Neural progenitor cell (in vitro differentiated cells): ENCODE results near the gene TMCC1.

ENCODE experiments used
- EZH2 ChIP-seq: fragments of 200-600 bp; sonication (generic); IDR thresholded peaks from 2 replicates; pipeline ENCODE4 v1.6.1; 2017; ENCODE audit warnings: antibody characterized with exemption, mild to moderate bottlenecking, moderate library complexity
- TF ChIP-seq, protein P1 (sequence below): fragments of 200-600 bp; sonication (generic); IDR thresholded peaks from 2 replicates; pipeline ENCODE4 v1.5.1; 2017; ENCODE audit warnings: antibody characterized with exemption, mild to moderate bottlenecking

DNA sequence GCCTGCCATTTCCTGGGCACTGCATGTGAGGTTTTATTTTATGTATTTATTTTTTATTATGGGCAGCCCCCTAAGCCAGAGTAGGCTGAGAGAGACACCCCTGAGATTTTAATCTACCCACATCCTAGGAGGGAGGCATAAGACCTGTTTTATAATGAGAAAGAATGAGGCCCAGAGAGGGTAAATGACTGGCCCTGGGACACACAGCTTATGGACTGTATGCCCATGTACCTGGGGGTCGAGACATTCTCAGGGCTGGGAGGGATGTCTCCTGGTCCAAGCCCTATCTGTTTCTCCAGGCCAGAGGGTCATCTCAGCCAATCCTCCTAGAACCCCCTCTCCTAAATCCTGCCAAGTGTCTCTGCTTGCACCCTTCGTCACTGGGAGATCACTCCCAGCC, 293.2 kb downstream of the TMCC1 start:
- TF ChIP-seq, protein P1, sequence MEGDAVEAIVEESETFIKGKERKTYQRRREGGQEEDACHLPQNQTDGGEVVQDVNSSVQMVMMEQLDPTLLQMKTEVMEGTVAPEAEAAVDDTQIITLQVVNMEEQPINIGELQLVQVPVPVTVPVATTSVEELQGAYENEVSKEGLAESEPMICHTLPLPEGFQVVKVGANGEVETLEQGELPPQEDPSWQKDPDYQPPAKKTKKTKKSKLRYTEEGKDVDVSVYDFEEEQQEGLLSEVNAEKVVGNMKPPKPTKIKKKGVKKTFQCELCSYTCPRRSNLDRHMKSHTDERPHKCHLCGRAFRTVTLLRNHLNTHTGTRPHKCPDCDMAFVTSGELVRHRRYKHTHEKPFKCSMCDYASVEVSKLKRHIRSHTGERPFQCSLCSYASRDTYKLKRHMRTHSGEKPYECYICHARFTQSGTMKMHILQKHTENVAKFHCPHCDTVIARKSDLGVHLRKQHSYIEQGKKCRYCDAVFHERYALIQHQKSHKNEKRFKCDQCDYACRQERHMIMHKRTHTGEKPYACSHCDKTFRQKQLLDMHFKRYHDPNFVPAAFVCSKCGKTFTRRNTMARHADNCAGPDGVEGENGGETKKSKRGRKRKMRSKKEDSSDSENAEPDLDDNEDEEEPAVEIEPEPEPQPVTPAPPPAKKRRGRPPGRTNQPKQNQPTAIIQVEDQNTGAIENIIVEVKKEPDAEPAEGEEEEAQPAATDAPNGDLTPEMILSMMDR = no peak
- TF ChIP-seq EZH2 = no peak
